IMR-90 (cell line): ENCODE measurements around the gene MED12L.

Source experiments
- BHLHE40 ChIP-seq: fragments of 150-350 bp; IDR thresholded peaks from 2 replicates; pipeline ENCODE4 v1.6.1; 2016; ENCODE audit warnings: mild to moderate bottlenecking, low read depth, low read length
- FOS ChIP-seq: fragments of 150-350 bp; IDR thresholded peaks from 2 replicates; pipeline ENCODE4 v1.6.1; 2016; ENCODE audit warnings: low read depth, low read length
- MXI1 ChIP-seq: IDR thresholded peaks from 2 replicates; pipeline ENCODE4 v1.6.1; 2012; ENCODE audit warnings: low read depth, mild to moderate bottlenecking, low read length, moderate library complexity, borderline replicate concordance
- POLR2A ChIP-seq: IDR thresholded peaks from 2 replicates; pipeline ENCODE4 v1.6.1; 2012; ENCODE audit warnings: mild to moderate bottlenecking, low read depth, low read length
- SMC3 ChIP-seq: fragments of 150-350 bp; IDR thresholded peaks from 2 replicates; pipeline ENCODE4 v1.6.1; 2016; ENCODE audit warnings: low read depth, mild to moderate bottlenecking, antibody characterized with exemption, low read length, moderate library complexity
- TF ChIP-seq, protein P1 (sequence below): conservative IDR thresholded peaks from 2 replicates; pipeline ENCODE4 v1.5.1; 2012; ENCODE audit warnings: mild to moderate bottlenecking, low read depth, low read length, improper control_type of control experiment
- TF ChIP-seq, protein P2 (sequence below): fragments of 150-350 bp; IDR thresholded peaks from 2 replicates; pipeline ENCODE4 v1.6.1; 2017; ENCODE audit warnings: mild to moderate bottlenecking, antibody characterized with exemption, low read length, low read depth

DNA sequence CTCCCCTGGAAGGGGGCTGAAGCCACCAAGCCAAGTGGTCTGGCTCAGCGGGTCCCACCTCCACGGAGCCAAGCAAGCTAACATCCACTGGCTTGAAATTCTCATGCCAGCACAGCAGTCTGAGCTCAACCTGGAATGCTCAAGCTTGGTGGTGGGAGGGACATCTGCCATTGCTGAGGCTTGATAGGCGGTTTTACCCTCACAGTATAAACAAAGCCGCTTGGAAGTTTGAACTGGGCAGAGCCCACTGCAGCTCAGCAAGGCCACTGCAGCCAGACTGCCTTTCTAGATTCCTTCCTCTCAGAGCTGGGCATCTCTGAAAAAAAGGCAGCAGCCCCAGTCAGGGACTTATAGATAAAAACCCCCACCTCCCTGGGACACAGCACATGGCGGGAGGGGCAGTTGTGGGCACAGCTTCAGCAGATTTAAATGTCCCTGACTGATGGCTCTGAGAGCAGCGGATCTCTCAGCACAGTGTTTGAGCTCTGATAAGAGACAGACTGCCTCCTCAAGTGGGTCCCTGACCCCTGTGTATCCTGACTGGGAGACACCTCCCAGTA, 398.6 kb downstream of the MED12L start:
- TF ChIP-seq MXI1, result no peak
- TF ChIP-seq BHLHE40, result no peak
- TF ChIP-seq POLR2A, result no peak
- TF ChIP-seq, protein P1, sequence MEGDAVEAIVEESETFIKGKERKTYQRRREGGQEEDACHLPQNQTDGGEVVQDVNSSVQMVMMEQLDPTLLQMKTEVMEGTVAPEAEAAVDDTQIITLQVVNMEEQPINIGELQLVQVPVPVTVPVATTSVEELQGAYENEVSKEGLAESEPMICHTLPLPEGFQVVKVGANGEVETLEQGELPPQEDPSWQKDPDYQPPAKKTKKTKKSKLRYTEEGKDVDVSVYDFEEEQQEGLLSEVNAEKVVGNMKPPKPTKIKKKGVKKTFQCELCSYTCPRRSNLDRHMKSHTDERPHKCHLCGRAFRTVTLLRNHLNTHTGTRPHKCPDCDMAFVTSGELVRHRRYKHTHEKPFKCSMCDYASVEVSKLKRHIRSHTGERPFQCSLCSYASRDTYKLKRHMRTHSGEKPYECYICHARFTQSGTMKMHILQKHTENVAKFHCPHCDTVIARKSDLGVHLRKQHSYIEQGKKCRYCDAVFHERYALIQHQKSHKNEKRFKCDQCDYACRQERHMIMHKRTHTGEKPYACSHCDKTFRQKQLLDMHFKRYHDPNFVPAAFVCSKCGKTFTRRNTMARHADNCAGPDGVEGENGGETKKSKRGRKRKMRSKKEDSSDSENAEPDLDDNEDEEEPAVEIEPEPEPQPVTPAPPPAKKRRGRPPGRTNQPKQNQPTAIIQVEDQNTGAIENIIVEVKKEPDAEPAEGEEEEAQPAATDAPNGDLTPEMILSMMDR, result no peak
- TF ChIP-seq, protein P2, sequence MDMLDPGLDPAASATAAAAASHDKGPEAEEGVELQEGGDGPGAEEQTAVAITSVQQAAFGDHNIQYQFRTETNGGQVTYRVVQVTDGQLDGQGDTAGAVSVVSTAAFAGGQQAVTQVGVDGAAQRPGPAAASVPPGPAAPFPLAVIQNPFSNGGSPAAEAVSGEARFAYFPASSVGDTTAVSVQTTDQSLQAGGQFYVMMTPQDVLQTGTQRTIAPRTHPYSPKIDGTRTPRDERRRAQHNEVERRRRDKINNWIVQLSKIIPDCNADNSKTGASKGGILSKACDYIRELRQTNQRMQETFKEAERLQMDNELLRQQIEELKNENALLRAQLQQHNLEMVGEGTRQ, result no peak
- no peak for TF ChIP-seq FOS
- TF ChIP-seq SMC3, result no peak
